ENCODE results near the gene SUSD5.

- TF ChIP-seq, protein P1, sequence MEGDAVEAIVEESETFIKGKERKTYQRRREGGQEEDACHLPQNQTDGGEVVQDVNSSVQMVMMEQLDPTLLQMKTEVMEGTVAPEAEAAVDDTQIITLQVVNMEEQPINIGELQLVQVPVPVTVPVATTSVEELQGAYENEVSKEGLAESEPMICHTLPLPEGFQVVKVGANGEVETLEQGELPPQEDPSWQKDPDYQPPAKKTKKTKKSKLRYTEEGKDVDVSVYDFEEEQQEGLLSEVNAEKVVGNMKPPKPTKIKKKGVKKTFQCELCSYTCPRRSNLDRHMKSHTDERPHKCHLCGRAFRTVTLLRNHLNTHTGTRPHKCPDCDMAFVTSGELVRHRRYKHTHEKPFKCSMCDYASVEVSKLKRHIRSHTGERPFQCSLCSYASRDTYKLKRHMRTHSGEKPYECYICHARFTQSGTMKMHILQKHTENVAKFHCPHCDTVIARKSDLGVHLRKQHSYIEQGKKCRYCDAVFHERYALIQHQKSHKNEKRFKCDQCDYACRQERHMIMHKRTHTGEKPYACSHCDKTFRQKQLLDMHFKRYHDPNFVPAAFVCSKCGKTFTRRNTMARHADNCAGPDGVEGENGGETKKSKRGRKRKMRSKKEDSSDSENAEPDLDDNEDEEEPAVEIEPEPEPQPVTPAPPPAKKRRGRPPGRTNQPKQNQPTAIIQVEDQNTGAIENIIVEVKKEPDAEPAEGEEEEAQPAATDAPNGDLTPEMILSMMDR (conservative IDR thresholded peaks at IDR 0.05; ENCODE audit: low read depth in 2 of 2) = no peak
- TF ChIP-seq STAT1 (IDR thresholded peaks at IDR 0.05; ENCODE audit: unreplicated experiment) = no peak
- no peak for TF ChIP-seq EZH2 (IDR thresholded peaks at IDR 0.05; ENCODE audit: low read depth, unreplicated experiment)
- TF ChIP-seq POLR2AphosphoS5 (IDR thresholded peaks at IDR 0.05; ENCODE audit: low read depth) = no peak
- TF ChIP-seq EZH2phosphoT487 (IDR thresholded peaks at IDR 0.05; ENCODE audit: unreplicated experiment) = no peak
- TF ChIP-seq ZNF331 (CRISPR knock-in tag; IDR thresholded peaks at IDR 0.05; ENCODE audit: low read depth) = no peak
- TF ChIP-seq, protein P2, sequence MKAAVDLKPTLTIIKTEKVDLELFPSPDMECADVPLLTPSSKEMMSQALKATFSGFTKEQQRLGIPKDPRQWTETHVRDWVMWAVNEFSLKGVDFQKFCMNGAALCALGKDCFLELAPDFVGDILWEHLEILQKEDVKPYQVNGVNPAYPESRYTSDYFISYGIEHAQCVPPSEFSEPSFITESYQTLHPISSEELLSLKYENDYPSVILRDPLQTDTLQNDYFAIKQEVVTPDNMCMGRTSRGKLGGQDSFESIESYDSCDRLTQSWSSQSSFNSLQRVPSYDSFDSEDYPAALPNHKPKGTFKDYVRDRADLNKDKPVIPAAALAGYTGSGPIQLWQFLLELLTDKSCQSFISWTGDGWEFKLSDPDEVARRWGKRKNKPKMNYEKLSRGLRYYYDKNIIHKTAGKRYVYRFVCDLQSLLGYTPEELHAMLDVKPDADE (IDR thresholded peaks at IDR 0.05) = no peak
- TF ChIP-seq REST (IDR thresholded peaks at IDR 0.05; ENCODE audit: unreplicated experiment) = no peak
Observed at GRCh38 chr3:33146791-33147445, 71.7 kb downstream of the SUSD5 start.

Data from GM23338 (cell line).